Putamen (tissue), 1 donor: Measurements from ENCODE around the gene LMTK3.

Source experiments
- DNase-seq: peaks from one replicate; pipeline ENCODE4 v3.0.0-alpha.2; 2016; ENCODE audit warnings: low spot score

Gene LMTK3

GRCh38 chr19:48511800-48512503 is at the start of gene LMTK3:
Gene LMTK3, minus strand, starts transcription at chr19:48511835. Its CDS starts 259 bp downstream, at chr19:48511576.
- DNase-seq = peak; percentile 96

- DNase-seq = no peak
Observed at GRCh38 chr19:48561412-48561811, 49.8 kb upstream of the LMTK3 start.

GRCh38 chr19:48560095-48560530 is 48.5 kb upstream of the LMTK3 start:
- no peak for DNase-seq

GRCh38 chr19:48558018-48558684 is 46.5 kb upstream of the LMTK3 start:
- DNase-seq = no peak

- no peak for DNase-seq
Observed at GRCh38 chr19:48556825-48557224, 45.2 kb upstream of the LMTK3 start.

- no peak for DNase-seq
Observed at GRCh38 chr19:48556163-48556562, 44.5 kb upstream of the LMTK3 start.

- DNase-seq = no peak
Observed at GRCh38 chr19:48554385-48555091, 42.9 kb upstream of the LMTK3 start.

GRCh38 chr19:48553676-48554384 is 42.2 kb upstream of the LMTK3 start:
- no peak for DNase-seq

- DNase-seq = no peak
Observed at GRCh38 chr19:48552406-48553322, 41.0 kb upstream of the LMTK3 start.

GRCh38 chr19:48551437-48552302 is 40.0 kb upstream of the LMTK3 start, which contains the start of gene SULT2B1:
Gene SULT2B1, plus strand, starts transcription at chr19:48552172. Its CDS starts 81 bp downstream, at chr19:48552253.
- no peak for DNase-seq

- DNase-seq = no peak
Observed at GRCh38 chr19:48549380-48549779, 37.7 kb upstream of the LMTK3 start.

- DNase-seq = no peak
Observed at GRCh38 chr19:48548253-48548911, 36.7 kb upstream of the LMTK3 start.

GRCh38 chr19:48547722-48548121 is 36.1 kb upstream of the LMTK3 start:
- DNase-seq = no peak

GRCh38 chr19:48544856-48545750 is 33.5 kb upstream of the LMTK3 start:
- DNase-seq = no peak

GRCh38 chr19:48543121-48543710 is 31.6 kb upstream of the LMTK3 start:
- no peak for DNase-seq

GRCh38 chr19:48541813-48542212 is 30.2 kb upstream of the LMTK3 start:
- no peak for DNase-seq

- no peak for DNase-seq
Observed at GRCh38 chr19:48540110-48540509, 28.5 kb upstream of the LMTK3 start.

GRCh38 chr19:48539503-48540096 is 28.0 kb upstream of the LMTK3 start:
- no peak for DNase-seq
